ENCODE results near the gene F2. TPM values are rescaled to one million over a fixed set of nuclear protein-coding genes. Genes with fewer than 3 reads are reported as not detected.

The F2 gene
- total RNA-seq, 2 donors from 2014 or later, result not detected

DNA sequence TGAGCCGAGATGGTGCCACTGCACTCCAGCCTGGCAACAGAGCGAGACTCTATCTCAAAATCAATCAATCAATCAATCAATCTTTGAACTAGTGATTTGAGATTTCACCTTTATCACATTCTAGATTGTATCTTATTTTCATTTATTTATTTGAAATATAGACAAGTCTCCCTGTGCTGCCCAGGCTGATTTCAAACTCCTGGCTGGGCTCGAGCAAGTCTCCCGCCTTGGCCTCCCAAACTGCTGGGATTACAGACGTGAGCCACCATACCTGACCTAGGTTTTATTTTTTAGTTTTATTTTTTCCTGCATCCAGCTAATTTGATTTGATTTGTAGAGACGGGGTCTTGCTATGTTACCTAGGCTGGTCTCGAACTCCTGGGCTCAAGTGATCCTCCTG is 17.1 kb downstream of the F2 start:
- no peaks in the 10 kb centered on the region for H3K27me3 Mint-ChIP-seq
- H3K4me1 Mint-ChIP-seq, result no peaks in the 10 kb centered on the region
- H3K4me3 Mint-ChIP-seq, result no peak overlapping the region
- H3K27ac Mint-ChIP-seq, result no peak overlapping the region
- peaks cover 3% of the 10 kb centered on the region for H3K36me3 Mint-ChIP-seq (ENCODE audit: low read depth)
- ATAC-seq (replicated peaks), result no peak
- H3K9me3 Mint-ChIP-seq, result no peaks in the 10 kb centered on the region

DNA sequence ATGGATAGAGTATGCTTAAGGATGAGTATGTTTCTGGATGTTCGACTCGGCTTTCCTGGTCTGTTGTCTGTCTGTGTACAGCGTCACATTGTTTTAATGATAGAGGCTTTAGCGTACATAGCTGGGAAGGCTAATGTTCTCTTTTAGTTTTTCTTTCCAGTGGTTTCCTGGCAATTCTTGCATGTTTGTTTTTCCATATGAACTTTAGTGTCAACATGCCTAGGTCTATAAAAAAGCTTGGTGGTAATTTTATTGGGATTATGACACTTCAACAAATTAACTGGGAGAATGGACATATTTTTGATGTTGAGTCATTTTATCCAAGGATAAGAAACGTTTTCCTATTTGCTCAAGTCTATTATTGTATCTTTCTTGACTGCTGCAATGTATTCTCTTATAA is 17.6 kb downstream of the F2 start:
- no peak overlapping the region for H3K4me3 Mint-ChIP-seq
- H3K27me3 Mint-ChIP-seq, result no peaks in the 10 kb centered on the region
- H3K9me3 Mint-ChIP-seq, result no peaks in the 10 kb centered on the region
- H3K4me1 Mint-ChIP-seq, result no peaks in the 10 kb centered on the region
- no peak overlapping the region for H3K27ac Mint-ChIP-seq
- ATAC-seq (replicated peaks), result no peak
- H3K36me3 Mint-ChIP-seq (ENCODE audit: low read depth), result peaks cover 7% of the 10 kb centered on the region

DNA sequence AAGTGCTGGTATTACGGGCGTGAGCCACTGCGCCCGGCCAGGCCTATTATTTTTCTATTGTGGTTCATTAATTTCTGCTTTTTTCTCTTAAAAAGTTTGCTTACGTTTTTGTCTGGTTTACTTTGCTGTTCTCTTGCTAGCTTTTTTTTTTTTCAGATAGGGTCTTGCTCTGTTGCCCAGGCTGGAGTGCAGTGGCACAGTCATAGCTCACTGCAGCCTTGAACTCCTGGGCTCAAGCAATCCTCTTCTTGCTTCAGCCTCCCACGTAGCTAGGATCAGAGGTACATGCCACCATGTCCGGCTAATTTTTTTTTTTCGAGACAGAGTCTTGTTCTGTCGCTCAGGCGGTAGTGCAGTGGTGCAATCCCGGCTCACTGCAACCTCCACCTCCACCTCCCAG is 18.7 kb downstream of the F2 start:
- H3K27me3 Mint-ChIP-seq, result no peaks in the 10 kb centered on the region
- no peaks in the 10 kb centered on the region for H3K9me3 Mint-ChIP-seq
- H3K27ac Mint-ChIP-seq, result no peak overlapping the region
- peaks cover 18% of the 10 kb centered on the region for H3K36me3 Mint-ChIP-seq (ENCODE audit: low read depth)
- H3K4me3 Mint-ChIP-seq, result no peak overlapping the region
- no peaks in the 10 kb centered on the region for H3K4me1 Mint-ChIP-seq
- ATAC-seq (replicated peaks), result no peak

DNA sequence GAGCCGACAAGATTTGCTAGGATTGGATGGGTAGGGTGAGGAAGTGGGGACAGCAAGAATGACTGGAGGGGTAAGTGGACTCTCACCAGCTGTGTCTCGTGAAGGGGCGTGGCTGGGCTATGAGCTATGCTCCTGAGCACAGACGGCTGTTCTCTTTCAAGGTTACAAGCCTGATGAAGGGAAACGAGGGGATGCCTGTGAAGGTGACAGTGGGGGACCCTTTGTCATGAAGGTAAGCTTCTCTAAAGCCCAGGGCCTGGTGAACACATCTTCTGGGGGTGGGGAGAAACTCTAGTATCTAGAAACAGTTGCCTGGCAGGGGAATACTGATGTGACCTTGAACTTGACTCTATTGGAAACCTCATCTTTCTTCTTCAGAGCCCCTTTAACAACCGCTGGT is 19.9 kb downstream of the F2 start:
- ATAC-seq (replicated peaks), result no peak
- Mint-ChIP-seq H3K4me3 (no peak overlapping the region), H3K27me3 (no peaks in the 10 kb centered on the region), H3K36me3 (ENCODE audit: low read depth) (peaks cover 30% of the 10 kb centered on the region), H3K4me1 (no peaks in the 10 kb centered on the region), H3K27ac (no peak overlapping the region), H3K9me3 (no peaks in the 10 kb centered on the region)

DNA sequence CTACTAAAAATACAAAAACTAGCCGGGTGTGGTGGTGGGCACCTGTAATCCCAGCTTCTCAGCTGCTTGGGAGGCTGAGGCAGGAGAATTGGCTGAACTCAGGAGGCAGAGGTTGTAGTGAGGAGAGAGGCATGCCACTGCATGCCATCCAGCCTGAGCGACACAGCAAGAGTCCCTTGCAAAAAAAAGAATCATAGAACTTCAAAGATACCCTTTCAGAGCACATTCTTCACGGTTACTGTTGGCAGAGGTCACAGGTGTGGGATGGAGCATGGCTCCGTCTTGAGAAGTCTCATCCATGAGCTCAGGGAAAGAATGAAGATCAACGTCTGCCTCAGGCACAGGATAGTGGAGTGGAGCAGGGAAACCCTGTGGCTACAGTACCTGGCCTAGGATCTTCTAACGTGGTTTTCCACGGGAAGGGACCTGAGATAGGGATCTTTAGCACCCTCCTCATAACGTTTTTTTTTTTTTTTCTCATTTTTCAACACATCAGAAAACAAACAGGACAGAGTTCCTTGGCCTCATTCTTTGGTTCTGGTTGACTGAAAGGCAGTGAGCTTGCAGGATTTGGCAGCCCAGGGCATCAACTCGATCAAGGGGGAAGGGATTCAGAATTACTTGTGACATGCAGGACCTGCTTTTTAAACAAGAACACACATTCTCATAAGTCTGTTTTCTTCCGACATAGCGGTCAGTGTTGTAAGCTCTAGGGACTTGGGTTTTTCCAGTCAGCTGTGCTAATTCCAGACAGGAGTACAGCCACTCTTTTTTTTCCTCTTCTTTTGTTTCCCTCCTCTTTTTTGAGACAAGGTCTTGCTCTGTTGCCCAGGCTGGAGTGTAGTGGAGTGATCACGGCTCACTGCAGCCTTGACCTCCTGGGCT is 22.8 kb downstream of the F2 start:
- H3K27ac Mint-ChIP-seq, result no peak overlapping the region
- no peaks in the 10 kb centered on the region for H3K9me3 Mint-ChIP-seq
- H3K27me3 Mint-ChIP-seq, result no peaks in the 10 kb centered on the region
- peaks cover 60% of the 10 kb centered on the region for H3K36me3 Mint-ChIP-seq (ENCODE audit: low read depth)
- H3K4me1 Mint-ChIP-seq, result no peaks in the 10 kb centered on the region
- no peak overlapping the region for H3K4me3 Mint-ChIP-seq
- no peak for ATAC-seq (replicated peaks)

DNA sequence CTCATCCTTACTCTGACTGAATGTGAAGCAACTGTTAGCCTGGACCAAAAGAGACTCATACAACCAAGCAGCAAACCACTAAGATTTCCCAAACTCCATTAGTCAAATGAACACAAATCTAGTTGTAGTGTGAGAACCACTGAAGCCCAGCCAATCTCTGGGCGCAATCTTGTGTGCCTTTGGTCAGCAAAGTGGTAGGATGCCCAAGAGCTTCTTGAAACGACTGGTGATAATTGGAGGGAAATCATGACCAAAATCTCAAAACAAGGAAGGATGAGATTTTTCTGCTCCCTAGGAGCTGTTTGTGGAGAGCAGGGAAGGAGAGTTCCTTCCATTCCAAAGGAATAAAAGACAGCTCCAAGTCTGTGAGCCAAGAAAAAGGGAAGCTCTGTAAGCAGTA is 24.0 kb downstream of the F2 start:
- Mint-ChIP-seq H3K36me3 (ENCODE audit: low read depth) (peaks cover 72% of the 10 kb centered on the region), H3K27me3 (no peaks in the 10 kb centered on the region), H3K27ac (no peak overlapping the region), H3K9me3 (no peaks in the 10 kb centered on the region), H3K4me1 (peaks cover 2% of the 10 kb centered on the region), H3K4me3 (no peak overlapping the region)
- no peak for ATAC-seq (replicated peaks)

DNA sequence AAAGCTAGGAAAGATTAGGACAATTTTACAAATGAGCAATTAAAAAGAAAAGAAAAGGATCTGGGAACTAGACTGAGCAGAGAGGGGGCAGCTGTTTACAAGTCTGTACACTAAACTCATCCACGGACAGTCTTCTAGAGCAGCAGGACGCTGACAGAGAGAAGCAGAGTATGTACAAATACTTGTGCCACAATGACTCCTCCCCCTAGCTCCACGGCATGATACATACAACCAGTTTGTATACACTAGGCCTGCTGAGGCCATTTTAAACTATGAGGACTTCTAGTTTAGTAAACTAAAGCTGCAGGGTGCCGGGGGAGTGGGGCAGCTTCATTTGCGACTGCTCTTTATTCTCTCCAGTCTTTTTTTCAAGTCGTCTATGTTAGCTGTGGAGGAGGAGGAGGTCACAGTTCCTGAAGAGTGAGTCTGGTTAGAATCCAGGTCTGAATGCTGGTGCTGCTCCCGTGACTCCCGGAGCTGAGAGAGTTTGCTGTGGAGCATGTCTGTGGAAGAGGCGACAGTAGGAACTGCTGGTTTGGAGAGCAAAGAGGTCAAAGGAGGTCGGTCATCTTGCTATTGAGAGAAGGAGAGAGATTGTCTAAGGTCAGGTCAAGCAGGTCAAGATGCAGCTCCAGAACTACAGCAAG is 24.8 kb downstream of the F2 start:
- ATAC-seq (replicated peaks), result no peak
- H3K36me3 Mint-ChIP-seq (ENCODE audit: low read depth), result peaks cover 77% of the 10 kb centered on the region
- no peaks in the 10 kb centered on the region for H3K9me3 Mint-ChIP-seq
- H3K4me3 Mint-ChIP-seq, result no peak overlapping the region
- peaks cover 5% of the 10 kb centered on the region for H3K4me1 Mint-ChIP-seq
- H3K27ac Mint-ChIP-seq, result no peak overlapping the region
- H3K27me3 Mint-ChIP-seq, result no peaks in the 10 kb centered on the region

DNA sequence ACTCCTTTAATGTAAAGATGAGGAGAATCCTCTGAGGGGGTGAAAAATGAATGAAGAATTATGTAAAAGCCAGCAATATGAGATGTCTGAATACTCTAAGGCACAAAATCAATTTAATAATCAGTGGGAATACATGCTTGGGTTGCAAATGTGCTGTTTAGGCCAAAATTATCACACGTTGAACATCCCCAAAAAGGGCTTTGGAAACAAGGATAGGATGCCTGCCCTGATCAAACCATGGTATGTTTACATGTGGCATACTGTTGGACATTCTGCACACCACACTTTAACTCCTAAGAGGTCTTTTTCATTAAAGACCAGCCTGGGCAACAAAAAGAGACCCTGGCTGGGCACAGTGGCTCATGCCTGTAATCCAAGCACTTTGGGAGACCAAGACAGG is 26.3 kb downstream of the F2 start:
- H3K4me1 Mint-ChIP-seq, result peaks cover 5% of the 10 kb centered on the region
- no peaks in the 10 kb centered on the region for H3K9me3 Mint-ChIP-seq
- H3K27me3 Mint-ChIP-seq, result no peaks in the 10 kb centered on the region
- H3K4me3 Mint-ChIP-seq, result no peak overlapping the region
- H3K36me3 Mint-ChIP-seq (ENCODE audit: low read depth), result peaks cover 92% of the 10 kb centered on the region
- H3K27ac Mint-ChIP-seq, result no peak overlapping the region
- ATAC-seq (replicated peaks), result no peak

DNA sequence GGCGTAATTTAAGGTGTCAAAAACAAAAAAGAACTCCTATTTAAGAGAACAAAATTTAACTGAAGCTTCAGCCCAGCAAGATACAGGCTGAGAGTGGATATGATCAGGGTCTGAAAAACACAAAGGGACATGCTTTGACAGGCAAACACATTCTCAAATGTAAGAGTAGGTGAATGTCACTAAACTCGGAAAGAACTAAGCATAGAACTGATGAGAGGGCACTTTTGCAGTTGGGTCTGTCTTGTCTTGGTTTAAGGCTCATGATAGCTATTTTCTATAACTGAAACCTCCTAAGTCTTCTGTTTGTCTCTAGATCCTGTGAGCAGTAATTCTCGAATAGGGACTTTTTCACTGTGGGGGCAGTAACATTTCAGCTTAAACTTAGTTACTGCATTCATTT is 27.0 kb downstream of the F2 start:
- Mint-ChIP-seq H3K27ac (no peak overlapping the region), H3K4me3 (no peak overlapping the region), H3K36me3 (ENCODE audit: low read depth) (peaks cover 98% of the 10 kb centered on the region), H3K4me1 (peaks cover 5% of the 10 kb centered on the region), H3K9me3 (no peaks in the 10 kb centered on the region), H3K27me3 (no peaks in the 10 kb centered on the region)
- ATAC-seq (replicated peaks), result no peak

DNA sequence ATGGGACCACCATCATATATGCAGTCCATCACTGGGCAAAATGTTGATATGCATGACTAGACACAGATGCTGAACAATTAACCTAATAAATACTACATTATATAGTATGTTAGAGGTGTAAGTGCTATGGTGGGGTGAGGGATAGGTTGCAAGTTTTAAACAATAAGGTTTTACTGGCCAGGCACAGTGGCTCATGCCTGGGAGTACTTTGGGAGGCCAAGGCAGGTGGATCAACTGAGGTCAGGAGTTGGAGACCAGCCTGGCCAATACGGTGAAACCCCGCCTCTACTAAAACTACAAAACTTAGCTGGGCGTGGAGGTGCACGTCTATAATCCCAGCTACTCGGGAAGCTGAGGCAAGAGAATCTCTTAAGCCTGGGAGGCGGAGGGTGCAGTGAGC is 28.1 kb downstream of the F2 start:
- no peaks in the 10 kb centered on the region for H3K27me3 Mint-ChIP-seq
- peaks cover 5% of the 10 kb centered on the region for H3K4me1 Mint-ChIP-seq
- no peaks in the 10 kb centered on the region for H3K9me3 Mint-ChIP-seq
- H3K27ac Mint-ChIP-seq, result no peak overlapping the region
- ATAC-seq (replicated peaks), result no peak
- peaks cover 96% of the 10 kb centered on the region for H3K36me3 Mint-ChIP-seq (ENCODE audit: low read depth)
- no peak overlapping the region for H3K4me3 Mint-ChIP-seq

DNA sequence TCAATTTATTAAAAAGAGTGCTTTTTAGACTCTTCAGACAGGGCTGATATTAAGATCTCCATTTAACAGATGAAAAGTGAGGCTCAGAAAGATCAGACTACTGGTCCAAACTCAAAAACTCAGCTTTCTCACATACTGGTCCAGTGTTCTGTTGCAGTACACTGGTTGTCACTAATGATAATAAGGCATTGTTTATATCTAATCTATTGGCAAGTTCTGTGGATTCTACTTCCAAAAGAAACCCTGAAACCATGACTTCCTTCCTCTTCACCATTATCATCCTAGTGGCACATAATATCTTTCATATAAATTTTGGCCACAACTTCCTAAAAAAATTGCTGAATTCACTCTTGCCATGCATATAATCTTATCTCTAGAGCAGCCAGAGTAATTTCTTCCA is 36.9 kb downstream of the F2 start:
- ATAC-seq (replicated peaks), result no peak
- peak overlapping the region; percentile 60 for H3K27ac Mint-ChIP-seq
- H3K36me3 Mint-ChIP-seq (ENCODE audit: low read depth), result peaks cover 95% of the 10 kb centered on the region
- no peak overlapping the region for H3K4me3 Mint-ChIP-seq
- no peaks in the 10 kb centered on the region for H3K4me1 Mint-ChIP-seq
- H3K9me3 Mint-ChIP-seq, result no peaks in the 10 kb centered on the region
- H3K27me3 Mint-ChIP-seq, result no peaks in the 10 kb centered on the region

DNA sequence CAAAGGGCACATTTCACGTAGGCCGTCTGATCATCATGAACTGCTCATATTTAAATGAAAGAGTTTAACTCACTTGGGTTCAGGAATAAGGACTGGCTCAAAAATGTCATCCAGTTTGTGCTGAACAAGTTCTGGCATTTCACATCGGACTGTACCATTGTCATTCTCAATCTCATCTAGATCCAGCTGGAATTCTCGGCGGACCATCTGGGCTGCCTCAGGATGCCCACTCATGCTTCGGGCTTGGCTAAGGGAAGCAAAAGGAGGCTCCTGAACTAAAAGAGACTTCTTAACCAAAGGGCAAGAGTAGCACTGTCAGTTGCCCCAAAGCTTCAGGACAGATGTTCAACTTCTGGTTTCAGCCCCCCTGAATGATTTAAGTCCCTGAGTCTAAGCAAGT is 40.2 kb downstream of the F2 start:
- no peak overlapping the region for H3K4me3 Mint-ChIP-seq
- H3K27me3 Mint-ChIP-seq, result no peaks in the 10 kb centered on the region
- peaks cover 97% of the 10 kb centered on the region for H3K36me3 Mint-ChIP-seq (ENCODE audit: low read depth)

DNA sequence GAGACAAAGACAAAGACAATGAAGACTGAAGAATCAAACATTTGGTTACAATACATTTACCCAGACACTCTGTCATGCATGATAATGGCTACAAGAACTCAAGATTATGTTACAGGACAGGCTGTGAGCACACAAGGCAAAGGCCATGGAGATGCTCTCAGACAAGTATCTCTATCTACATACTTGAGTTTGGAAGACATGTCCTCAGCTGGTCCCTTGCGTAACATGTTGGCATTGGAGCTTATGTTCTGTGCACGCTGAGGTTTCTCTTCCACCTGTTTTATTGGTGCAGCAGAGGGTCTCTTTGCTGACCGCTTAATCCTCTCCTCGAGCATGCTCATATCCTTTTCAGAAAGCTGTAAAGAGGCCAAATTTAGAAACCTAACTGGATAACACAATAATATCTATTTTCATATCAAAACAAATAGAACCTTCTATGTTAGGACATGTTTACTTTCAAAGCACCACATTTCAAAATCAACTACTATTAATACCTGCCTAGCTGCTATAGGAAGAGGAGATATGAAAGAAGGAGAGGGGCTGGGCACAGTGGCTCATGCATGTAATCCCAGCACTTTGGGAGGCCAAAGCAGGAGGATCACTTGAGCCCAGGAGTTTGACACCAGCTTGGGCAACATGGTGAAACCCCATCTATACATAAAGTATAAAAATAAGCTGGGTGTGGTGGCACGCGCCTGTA is 41.6 kb downstream of the F2 start:
- Mint-ChIP-seq H3K4me3 (no peak overlapping the region), H3K36me3 (ENCODE audit: low read depth) (peaks cover 95% of the 10 kb centered on the region), H3K27ac (no peak overlapping the region), H3K27me3 (no peaks in the 10 kb centered on the region), H3K9me3 (no peaks in the 10 kb centered on the region), H3K4me1 (no peaks in the 10 kb centered on the region)
- no peak for ATAC-seq (replicated peaks)

More for the DNA sequence above, 40.2 kb downstream of the F2 start:
- ATAC-seq (replicated peaks), result no peak
- Mint-ChIP-seq H3K9me3 (no peaks in the 10 kb centered on the region), H3K4me1 (no peaks in the 10 kb centered on the region), H3K27ac (no peak overlapping the region)

DNA sequence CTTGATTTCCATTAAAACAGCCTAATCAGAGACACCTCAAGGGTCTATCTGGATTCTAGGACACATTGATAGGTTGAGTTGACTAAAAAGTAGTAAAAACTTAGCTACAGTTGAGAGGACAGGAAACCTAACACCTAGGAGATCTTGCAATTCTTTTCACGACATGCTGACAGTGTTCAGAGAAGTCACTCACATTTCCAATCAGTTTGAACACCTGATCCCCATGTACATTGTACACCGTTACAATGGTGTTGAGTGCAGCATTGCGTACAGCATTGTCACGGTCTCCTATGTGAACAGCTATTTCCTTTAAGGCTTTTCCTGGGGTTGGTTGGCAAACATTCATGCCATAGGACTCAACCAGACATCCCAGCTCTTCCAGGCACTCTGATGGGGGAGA is 42.8 kb downstream of the F2 start:
- ATAC-seq (replicated peaks), result no peak
- H3K36me3 Mint-ChIP-seq (ENCODE audit: low read depth), result peaks cover 95% of the 10 kb centered on the region
- H3K27ac Mint-ChIP-seq, result no peak overlapping the region
- no peak overlapping the region for H3K4me3 Mint-ChIP-seq
- no peaks in the 10 kb centered on the region for H3K27me3 Mint-ChIP-seq
- no peaks in the 10 kb centered on the region for H3K4me1 Mint-ChIP-seq
- no peaks in the 10 kb centered on the region for H3K9me3 Mint-ChIP-seq

DNA sequence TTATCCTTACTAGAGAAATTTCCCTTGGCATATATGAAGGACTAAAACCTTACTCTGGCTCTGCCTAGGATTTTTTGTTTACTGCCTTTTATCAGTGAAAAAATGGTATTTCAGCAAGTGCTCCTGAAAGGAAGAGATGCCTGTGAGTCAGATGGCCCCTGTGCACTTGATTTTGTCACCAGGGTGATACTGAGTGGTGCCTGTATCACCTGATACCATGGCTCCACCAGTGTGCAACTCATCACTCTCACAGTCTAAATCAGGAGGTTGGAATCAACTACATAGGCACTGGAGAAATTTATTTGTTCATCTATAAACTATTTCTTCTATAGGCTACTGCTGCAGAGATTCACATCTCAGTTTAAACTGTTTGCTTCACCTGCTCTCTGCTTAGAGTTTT is 43.2 kb downstream of the F2 start:
- no peaks in the 10 kb centered on the region for H3K27me3 Mint-ChIP-seq
- no peak overlapping the region for H3K4me3 Mint-ChIP-seq
- ATAC-seq (replicated peaks), result no peak
- no peaks in the 10 kb centered on the region for H3K4me1 Mint-ChIP-seq
- H3K9me3 Mint-ChIP-seq, result no peaks in the 10 kb centered on the region
- H3K36me3 Mint-ChIP-seq (ENCODE audit: low read depth), result peaks cover 95% of the 10 kb centered on the region
- H3K27ac Mint-ChIP-seq, result no peak overlapping the region
